Kasumi-1 (cell line): ENCODE measurements around the gene MT1HL1.
"Not testable (repeated sequence)": the region's sequence is repeated elsewhere in the genome, so short reads cannot be mapped to it uniquely, and the experiment has no call there.

Experiments
- DNase-seq, 2 experiments: peaks; one replicate each; lab custom pipeline; 2025; lab: John Stamatoyannopoulos, UW

Gene MT1HL1

DNA sequence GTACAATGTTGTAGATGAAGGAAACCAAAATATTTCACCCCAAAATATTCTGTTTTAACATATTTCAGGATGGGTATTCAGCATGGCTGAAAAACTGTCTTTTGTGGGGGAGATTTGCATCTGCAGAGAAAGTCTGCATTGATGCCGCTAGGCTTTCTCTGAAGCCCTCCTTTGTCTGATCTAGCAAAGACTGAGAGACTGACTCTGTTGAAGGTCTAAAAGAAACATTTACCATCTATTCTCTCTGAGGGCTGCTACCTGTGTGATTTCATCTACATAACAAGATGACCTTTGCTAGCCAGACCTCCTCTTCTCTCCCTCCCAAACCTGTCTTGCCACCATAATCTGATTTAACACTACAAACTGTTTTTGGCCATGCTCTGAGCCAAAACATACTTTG lies 12.4 kb upstream of the MT1HL1 start:
- DNase-seq = no peak

DNA sequence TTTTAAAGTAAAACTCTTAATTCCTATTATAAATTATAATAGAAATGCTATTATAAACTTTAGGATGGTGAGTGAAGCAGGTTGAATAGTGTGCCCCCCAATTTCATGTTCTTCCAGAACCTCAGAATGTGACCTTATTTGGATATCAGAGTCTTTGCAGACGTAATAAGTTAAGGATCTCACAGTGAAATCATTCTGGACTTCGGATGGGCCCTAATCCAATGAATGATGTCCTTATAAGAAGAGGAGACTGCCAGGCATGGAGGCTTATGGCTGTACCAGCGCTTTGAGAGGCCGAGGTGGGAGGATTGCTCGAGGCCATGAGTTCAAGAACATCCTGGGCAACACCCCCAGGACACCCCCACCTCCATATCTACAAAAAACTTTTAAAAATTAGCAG lies 9.4 kb upstream of the MT1HL1 start:
- no peak for DNase-seq

DNA sequence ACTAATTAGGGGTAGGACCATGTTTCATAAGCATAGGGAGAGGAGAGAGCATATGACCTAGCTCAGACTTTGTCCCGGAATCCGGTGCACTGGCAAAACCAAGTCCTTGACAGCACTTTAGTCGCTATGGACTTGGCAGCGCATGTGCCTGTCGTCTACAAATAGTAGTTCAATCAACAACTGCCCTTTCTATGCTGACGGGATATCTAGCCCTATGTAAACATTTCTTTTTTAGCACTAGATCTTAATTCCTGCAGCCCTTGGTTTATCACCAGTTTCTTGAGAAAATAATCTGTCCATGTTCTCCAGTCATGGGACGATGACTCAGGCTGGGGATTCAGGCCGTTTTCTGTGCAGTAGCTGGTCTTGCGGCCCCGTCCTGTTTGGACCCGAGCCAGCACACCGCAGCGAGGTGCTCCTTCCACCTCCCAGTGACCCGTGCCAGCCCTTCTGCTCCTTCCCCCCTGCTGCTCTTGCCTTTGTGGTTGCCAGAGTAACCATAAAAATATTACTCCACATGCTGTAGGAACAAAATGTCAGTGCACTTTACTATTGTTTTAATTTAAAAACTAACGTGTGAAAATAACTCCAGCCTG lies 8.6 kb upstream of the MT1HL1 start:
- DNase-seq = no peak

DNA sequence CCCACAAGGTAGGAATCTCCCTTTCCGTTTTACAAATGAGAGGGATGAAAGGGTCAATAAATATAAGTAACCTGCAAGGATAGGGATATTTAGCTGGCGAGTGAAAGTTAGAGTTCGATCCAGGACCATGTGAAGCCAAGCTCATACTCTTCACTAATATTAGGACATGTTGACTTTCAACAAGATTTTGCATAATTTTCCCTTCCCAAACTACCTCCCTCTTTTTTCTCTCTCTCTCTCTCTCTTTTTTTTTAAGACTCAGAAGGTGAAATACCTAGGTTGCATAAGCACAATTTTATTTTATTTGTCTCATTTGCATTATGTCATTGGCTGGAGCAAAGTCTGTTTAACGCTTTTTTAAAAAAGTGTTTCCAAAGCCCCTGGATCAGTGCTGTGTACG lies 8.1 kb upstream of the MT1HL1 start:
- no peak for DNase-seq

DNA sequence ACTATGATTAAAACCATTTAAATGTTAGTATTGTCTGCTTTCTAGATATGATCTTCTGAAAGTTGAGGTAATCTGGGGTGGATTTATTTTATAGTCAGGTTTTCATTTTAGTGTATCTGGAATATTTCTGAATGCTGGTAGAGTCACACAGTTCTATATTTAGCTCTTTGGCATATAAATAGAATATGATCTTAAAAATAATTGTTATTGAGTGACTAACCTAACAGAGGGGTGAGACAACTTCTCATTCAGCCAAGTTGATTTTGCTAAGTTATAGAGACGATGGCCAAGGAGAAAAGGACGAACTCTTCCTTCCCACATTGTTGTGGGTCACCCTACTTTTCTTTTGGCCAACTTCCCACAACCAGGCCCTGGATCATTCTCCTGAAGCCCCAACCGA lies 7.2 kb upstream of the MT1HL1 start:
- DNase-seq = no peak

DNA sequence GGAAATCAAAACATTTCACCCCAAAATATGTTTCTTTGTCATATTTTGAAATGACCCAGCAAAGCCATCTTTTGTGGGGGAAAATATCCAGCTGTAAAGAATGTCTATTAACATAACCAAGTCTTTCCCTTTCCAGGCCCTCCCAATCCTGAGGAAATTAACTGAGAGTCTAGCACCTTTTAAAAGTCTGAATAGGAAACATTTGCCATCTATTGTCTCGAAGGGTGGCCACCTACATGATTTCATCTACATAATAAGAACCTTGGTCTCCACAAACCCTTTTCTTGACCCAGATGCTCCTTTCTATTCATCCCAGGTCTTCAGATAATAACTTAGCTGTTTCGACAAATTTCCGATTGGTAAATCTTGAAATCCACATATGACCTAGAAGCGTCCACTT lies 5.4 kb upstream of the MT1HL1 start:
- DNase-seq = no peak

DNA sequence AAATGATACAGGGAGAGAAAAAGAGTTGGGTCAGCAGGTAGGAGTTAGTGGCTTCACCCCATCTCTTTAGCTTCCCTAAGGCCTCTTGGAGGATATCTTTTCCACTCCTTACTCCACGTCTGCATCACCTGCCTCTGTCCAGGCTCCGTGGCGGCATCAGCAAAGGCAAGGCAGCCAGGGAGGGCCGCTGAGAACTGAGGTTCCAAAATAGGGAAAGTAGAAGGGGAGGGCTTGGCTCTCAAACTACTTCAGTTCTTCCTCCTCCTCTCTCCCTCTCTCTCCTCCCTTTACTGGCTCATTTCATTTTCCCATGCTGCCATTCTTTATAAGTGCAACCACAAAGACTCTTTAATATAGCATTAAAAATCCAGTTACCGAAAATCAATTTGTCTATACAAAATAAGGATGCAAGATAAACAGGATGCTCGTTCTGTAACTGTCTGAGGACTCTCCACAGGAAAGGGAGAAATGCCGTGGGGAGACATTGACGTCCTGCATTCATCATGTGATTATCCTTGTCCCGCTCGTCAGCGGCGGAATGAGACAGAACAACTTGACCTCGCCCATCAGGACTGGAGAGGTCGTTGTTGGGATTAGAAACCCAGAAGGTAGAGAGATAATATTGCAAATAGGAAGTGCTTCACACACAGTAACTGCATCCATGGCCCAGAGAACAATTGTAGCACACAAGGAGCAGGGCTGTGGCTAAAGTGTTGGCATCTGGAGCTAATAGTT lies 3.1 kb upstream of the MT1HL1 start:
- DNase-seq = no peak

DNA sequence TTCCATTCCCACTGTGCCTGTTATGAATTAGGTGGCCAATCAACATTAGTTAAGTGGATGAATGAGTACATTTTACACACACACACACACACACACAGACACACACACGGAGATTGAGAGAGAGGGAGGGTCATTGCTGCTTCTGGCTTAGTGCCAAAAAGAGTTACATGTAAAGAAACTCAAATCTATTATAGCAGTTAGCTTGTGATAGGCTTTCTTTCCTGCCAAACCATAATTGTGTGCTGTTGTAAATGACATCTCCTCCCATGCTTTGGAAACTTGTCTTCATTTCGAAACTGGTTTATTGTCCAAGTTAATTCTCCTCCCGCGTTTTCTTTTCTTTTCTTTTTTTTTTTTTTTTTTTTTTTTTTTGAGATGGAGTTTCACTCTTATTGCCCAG lies 1.4 kb upstream of the MT1HL1 start:
- DNase-seq = no peak

DNA sequence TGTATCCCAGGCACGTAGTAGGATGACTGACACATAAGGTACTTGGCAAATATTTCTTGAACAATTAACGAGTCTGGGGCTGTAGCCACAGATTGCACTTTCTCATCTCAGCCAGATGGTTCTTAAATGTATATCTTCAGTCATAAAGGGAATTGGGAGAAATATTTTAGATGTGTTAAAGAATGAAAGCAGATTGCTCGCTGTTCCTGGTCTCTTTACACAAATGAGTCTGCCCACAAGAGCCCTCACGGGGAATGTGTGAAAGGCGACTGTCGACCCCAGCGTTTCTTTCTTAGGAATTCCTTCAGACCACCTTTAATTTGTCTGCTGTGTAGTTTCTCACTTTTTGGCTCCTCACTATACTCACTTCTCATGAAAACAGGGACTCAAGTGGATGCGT lies 725 bp downstream of the MT1HL1 start:
- DNase-seq = no peak

DNA sequence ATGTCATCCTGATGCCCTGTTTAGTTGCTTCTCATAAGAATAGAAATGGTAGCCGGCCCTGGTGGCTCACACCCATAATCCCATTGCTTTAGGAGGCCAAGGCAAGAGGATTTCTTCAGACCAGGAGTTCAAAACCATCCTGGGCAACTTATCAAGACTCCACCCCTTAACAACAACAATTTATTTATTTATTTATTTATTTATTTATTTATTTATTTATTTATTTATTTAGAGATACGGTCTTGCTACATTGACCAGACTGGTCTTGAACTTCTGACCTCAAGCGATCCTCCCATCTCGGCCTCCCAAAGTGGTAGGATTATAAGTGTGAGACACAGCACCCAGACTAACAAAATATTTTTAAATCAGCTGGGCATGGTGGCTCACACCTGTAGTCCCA lies 4.0 kb downstream of the MT1HL1 start:
- DNase-seq = no peak

DNA sequence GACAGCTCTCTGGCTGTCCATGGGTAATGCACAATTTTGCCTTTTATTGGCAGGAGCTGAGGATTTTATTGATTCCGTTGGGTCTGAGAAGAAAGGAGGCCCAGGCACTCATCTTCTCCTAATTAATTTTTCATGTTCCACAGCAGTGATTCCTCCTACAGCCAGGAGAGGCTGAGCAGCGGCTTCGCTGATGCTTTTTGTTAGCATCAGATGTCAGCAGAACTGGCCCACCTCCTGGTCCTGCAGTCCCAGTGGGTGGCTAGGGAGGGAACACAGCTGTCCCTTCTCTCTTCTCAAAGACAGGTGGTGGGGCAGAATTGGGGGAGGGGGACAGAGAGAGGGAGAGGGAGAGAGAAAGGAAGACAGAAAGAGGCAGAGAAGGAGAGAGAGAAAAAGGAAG lies 5.7 kb downstream of the MT1HL1 start:
- DNase-seq = no peak

DNA sequence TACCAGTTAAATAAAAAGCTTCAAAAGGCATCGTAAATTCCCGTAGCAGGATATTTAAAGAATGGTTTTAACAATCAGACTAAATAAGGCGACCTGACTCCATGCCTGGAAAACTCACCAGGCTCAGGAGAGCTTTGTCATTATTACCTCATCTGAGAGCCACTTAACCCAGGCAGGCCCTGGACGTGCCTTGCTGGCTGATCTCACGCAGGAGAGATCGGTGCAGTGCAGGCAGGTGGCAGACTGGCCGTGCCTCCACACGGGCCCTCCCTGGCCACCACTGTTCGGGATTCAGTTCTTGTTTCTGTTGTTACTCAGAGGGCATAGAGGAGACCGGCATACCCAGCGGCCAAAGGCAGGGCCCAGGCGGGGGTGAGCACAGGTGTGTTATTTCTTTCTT lies 6.4 kb downstream of the MT1HL1 start:
- DNase-seq = no peak

DNA sequence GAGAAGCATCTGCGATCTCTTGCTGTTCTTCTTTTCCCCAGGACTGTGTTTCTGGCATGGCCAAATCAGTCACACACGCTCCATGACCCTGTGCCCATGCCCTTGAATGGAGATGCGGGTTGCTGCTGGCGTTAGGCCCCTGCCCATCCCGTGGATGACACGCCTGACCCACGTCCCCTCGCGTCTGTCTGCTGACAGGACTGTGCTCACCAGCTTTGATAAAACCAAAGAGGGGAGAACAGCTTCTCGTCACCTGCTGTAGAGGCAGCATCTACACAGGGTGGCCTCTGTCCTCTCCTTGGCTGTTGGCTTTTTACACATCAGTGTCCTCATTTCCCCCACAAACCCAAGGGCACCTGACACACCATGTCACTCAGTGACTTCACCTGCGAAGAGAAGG lies 6.9 kb downstream of the MT1HL1 start:
- no peak for DNase-seq

DNA sequence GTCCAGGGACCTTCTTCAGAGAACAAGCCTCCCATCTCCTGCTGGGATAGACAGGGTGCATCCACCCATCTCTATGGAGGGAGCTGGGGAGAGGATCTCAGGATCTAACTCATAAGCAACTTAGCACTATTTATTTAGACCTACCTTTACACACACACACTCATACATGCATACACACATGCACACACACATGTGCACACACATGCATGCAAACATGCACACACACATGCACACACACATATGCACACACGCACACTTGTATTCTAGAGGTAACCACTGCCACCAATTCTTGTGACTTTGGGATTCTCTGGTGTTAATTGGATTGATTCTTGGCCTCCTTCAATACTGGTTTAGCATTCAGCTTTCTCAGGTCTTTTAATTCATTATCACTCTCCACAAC lies 9.8 kb downstream of the MT1HL1 start:
- no peak for DNase-seq

DNA sequence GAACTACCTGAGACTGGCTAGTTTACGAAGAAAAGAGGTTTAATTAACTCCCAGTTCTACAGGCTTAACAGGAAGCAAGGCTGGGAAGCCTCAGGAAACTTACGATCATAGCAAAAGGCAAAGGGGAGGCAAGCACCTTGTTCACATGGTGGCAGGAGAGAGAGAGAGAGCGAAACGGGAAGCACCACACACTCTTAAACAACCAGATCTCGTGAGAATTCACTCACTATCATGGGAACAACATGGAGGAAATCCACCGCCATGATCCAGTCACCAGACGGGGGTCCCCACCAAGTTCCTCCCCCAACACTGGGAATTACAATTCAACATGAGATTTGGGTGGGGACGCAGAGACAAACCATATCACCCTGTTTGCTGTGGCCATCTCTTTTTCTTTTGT lies 11.8 kb downstream of the MT1HL1 start:
- DNase-seq = no peak

DNA sequence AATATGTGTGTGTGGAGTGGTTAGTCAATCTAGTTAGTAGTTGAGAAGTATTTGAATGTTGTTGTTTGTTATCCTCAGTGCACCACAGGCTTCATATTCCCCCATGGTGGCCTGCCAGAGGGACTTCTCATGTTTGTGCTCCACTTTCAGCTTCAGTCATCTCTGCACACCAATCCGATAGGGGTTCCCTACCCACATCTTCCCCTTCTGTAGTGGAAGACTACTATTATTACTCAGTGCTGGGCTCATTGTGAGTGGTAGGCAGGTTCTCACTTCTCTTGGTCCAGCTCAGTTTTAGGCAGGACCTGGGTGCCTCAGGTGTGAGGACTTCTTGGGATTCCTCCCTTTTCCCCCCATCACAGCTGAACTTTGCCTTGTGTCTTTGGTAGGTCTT lies 14.2 kb downstream of the MT1HL1 start:
- DNase-seq = no peak

DNA sequence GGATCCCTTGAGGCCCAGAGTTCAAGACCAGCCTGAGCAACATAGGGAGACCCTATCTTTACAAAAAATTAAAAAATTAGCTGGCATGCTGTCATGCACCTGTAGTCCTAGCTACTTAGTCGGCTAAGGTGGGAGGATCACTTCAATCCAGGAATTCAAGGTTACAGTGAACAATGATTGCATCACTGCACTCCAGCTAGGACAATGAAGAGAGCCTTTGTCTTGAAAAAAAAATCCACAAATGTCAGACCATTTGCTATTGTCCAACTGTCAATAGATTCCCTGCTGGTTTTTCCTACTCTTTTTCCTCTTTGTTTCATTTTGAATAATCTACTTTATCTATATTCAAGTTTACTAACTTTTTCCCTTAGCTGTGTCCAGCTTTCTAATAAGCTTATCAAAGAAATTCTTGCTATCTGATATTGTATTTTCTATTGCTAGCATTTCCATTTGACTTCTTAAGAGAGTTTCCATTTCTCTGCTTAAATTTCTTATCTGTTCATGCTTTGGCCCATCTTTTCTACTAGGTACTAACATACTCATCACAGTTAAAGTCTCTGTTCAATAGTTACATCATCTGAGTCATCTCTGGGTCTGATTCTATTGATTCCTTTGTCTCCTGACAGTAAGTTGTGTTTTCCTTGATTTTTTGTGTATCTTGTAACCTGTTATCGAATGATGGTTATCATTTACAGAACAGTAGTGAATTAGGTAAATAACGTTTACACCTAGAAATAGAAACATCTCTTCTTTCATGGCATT lies 14.8 kb downstream of the MT1HL1 start:
- no peak for DNase-seq

DNA sequence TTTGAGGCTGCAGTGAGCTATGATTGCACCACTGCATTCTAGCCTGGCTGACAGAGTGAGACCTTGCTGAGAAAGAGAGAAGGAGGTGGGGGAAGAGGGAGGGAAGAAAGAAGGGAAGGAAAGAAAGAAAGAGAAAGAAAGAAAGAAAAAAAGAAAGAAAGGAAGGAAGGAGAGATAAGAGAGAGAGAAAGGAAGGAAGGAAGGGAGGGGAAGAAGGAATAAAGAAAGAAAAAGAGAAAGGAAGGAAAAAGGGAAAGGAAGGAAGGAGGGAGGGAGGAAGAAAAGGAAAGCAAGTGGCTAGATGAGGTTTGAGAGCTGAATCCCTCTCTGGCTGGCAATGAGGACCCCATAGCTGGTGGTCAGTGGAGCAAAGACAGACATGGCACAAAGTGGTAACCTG lies 20.4 kb downstream of the MT1HL1 start:
- DNase-seq = no peak

DNA sequence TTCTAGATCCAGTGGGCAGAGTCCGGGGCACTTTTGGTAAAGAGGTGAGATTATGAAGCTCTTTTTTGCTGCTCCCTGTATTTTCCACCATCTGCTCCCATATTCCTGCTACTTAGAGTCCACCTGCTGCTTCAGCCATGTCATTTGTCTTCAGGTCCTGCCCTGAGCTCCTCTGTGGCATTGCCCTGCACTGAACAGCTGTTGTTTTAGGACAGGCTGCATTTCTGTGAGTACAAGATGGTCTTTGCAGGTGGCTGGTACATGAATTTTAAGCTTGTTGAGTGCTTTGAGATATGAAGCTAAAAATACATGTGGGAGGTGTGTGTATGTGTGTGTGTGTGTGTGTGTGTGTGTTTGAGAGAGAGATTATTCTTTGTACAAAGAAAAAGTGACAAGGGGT lies 21.9 kb downstream of the MT1HL1 start:
- no peak for DNase-seq

DNA sequence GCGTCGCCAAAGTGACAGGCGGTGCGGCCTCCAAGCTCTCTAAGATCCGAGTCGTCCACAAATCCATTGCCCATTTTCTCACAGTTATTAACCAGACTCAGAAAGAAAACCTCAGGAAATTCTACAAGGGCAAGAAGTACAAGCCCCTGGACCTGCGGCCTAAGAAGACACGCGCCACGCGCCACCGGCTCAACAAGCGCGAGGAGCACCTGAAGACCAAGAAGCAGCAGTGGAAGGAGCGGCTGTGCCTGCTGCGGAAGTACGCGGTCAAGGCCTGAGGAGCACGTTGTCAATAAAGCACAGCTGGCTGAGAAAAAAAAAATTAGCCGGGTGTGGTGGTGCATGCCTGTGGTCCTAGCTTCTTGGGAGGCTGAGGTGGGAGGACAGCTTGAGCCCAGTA lies 22.8 kb downstream of the MT1HL1 start:
- DNase-seq = not testable (repeated sequence)

DNA sequence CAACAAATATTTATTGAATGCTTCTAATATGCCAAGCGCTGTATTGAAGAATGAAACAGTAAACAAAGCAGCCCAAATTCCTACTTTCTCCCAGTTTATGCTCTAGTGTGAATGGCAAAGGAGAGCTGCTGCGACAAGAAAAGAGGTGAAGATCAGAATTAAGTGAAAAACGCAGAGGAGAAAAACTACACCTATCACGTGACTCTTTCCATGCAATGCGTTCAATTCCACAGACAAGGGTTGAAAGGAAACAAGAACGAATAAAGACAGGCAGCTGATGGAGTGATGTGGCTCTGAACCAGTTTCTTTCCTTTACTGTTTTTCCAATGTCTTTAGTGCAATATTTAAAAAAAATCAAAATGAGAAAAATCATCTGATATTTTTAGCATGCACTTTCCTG lies 23.6 kb downstream of the MT1HL1 start:
- DNase-seq = no peak

DNA sequence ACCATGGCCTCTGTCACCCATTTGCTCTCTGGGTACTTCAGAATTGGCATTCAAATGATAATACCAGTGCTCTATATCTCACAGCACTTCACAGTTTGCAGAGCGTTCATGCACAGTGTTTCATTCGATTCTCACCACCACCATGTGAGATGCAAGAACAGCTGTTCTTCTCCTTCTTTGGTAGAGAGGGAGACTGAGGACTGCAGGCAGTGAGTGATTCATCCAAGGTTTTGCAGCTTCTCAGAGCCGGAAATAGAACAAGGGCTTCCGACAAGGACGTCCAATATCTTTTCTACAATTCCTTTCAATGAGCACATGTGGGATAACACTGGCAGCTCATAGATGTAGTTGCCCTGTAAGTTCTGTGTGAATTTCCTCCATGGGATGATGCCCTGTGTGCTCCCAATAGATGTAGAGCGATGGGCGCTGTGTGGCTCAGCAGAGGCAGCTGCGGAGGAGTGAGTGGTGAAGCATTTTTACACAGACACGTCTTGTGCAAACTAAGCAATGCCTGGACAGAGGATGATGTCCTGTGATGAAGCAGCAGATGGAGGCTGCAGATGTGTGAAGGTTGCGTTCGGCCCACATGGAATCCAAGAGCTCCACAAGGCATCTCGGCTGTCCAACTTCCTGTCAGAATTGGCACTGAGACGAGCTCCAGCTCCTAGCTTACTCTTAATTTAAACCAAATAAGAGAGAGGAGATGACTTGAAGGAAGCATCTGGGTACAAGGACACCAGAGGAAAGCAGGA lies 24.9 kb downstream of the MT1HL1 start:
- DNase-seq = no peak

DNA sequence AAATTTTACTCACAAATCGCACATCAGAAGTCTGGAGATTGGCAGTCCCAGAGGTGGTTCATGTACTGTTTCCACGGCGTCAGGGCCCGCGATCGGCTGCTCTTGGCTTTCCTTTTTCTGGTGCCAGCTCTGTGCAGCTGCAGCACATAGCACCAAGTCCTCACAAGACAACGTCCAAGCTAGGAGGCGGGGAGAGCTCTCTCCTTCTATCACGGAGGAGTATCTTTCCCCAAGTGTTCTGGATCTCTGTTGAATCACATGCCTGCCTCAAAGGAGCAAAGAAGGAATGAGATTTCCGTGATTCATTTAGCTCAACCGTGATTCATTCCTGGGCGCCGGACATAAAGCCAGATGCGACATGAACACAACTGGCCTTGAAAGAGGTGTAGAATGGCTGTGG lies 25.5 kb downstream of the MT1HL1 start:
- DNase-seq = no peak
